Forelimb muscle (tissue), 1 donor: ENCODE data around the gene CLK2. TPM values are rescaled to one million over a fixed set of nuclear protein-coding genes. Genes with fewer than 3 reads are reported as not detected.
"Not testable (repeated sequence)": the region's sequence is repeated elsewhere in the genome, so short reads cannot be mapped to it uniquely, and the experiment has no call there.

Experiments used
- DNase-seq: peaks from one replicate; pipeline ENCODE4 v3.0.0-alpha.2; 2013; ENCODE audit warnings: low read depth
- polyA plus RNA-seq: library from polyadenylated mRNA; unstranded; fragments of 120-200 nt; gene quantifications from one replicate; pipeline ENCODE4 v1.2.1, GENCODE V29; 2013; ENCODE audit not compliant: insufficient read length

The CLK2 gene
- polyA plus RNA-seq, 1 donor: 37.0 TPM

GRCh38 chr1:155242805-155243358, 30.4 kb downstream of the CLK2 start:
- no peak for DNase-seq

GRCh38 chr1:155241841-155242264, 31.5 kb downstream of the CLK2 start:
- no peak for DNase-seq

GRCh38 chr1:155241069-155241679, 32.1 kb downstream of the CLK2 start:
- no peak for DNase-seq

GRCh38 chr1:155236451-155236850, 36.9 kb downstream of the CLK2 start:
- DNase-seq: no peak

- not testable (repeated sequence) for DNase-seq
Measured at GRCh38 chr1:155235375-155235774, 37.9 kb downstream of the CLK2 start.

GRCh38 chr1:155233502-155233901, 39.8 kb downstream of the CLK2 start:
- DNase-seq: not testable (repeated sequence)

GRCh38 chr1:155232001-155232978, 41.0 kb downstream of the CLK2 start:
- peak; percentile 85 for DNase-seq

- not testable (repeated sequence) for DNase-seq
Measured at GRCh38 chr1:155231302-155231701, 42.0 kb downstream of the CLK2 start.

- no peak for DNase-seq
Measured at GRCh38 chr1:155228096-155228427, 45.2 kb downstream of the CLK2 start.

- DNase-seq: peak; percentile 98
Measured at GRCh38 chr1:155227261-155228095, 45.8 kb downstream of the CLK2 start.

- no peak for DNase-seq
Measured at GRCh38 chr1:155226910-155227260, 46.4 kb downstream of the CLK2 start.

GRCh38 chr1:155226188-155226909, 47.0 kb downstream of the CLK2 start:
- DNase-seq: no peak

GRCh38 chr1:155225404-155225759, 47.9 kb downstream of the CLK2 start:
- not testable (repeated sequence) for DNase-seq

GRCh38 chr1:155223047-155223446, 50.3 kb downstream of the CLK2 start:
- no peak for DNase-seq

GRCh38 chr1:155220211-155220965, 52.9 kb downstream of the CLK2 start:
- not testable (repeated sequence) for DNase-seq

GRCh38 chr1:155219592-155220031, 53.7 kb downstream of the CLK2 start:
- DNase-seq: no peak

- DNase-seq: no peak
Measured at GRCh38 chr1:155218854-155219591, 54.3 kb downstream of the CLK2 start.

GRCh38 chr1:155214702-155215101, 58.6 kb downstream of the CLK2 start:
- not testable (repeated sequence) for DNase-seq
